Measurements from ENCODE around the gene NEO1. TPM values are rescaled to one million over a fixed set of nuclear protein-coding genes. Genes with fewer than 3 reads are reported as not detected.

NEO1 gene
- total and polyA plus RNA-seq, 9 of the 15 experiments (the other 6 are each of a cell fraction or from before 2014, with no cell fraction given): 0.08 to 1.7 (median 0.48) TPM

DNA sequence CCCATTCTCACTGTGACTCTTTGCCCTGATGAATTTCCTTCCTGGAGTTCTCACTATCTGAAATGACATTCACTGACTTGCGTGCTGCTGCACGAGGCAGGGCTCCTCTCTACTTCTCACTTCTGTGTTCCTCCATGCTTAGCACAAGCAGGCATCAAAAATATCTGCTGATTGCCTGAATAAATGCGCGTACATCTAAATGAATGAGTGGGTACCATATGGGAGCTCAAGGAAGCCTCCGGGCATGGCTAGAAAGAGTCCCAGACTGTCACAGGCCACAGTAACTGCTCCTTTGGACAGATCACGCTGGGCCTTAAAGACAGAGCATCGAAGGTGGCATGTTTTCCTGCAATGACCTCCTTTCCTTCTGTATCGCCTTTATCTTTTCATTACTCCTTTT, 284.9 kb downstream of the NEO1 start:
- FAIRE-seq: no peak
- POLR2A ChIA-PET: interaction anchor here (0.9 kb wide), 1 partner anchor 11 kb away, joined by 3 read pairs; no protein-coding TSS in a partner anchor

More for the DNA sequence above, 284.9 kb downstream of the NEO1 start:
- H3K4me1 ChIP-seq (replicated peaks in 1 of 2; ENCODE audit: control insufficient read depth in 2 of 2, insufficient read depth in 2 of 2, low read length in 2 of 2): no peaks in the 10 kb centered on the region
- CTCF ChIA-PET (ENCODE audit: low intra/inter-chr PET ratio): no interaction called here
- DNase-seq (ENCODE audit: extremely low read depth in 1 of 4, low spot score in 3 of 4) (no peak), ATAC-seq (no peak)
- peaks cover 4 to 49% of the 10 kb centered on the region in 2 experiments; a peak in 3 of 5 replicates for H3K27me3 ChIP-seq (ENCODE audit: control insufficient read depth in 2 of 2, insufficient read depth in 2 of 2, low read length in 2 of 2)
- intact Hi-C loops (cut with micrococcal nuclease): no loop called here
- H2AFZ ChIP-seq (ENCODE audit: low read depth, low read length): no peak overlapping the region
- H3K9ac ChIP-seq (ENCODE audit: insufficient read depth in 1 of 2, low read depth in 2 of 2, low read length in 2 of 2): no peak overlapping the region
- H3K9me1 ChIP-seq (ENCODE audit: control insufficient read depth, insufficient read depth, low read length): no peaks in the 10 kb centered on the region
- no peaks in the 10 kb centered on the region for H3K79me2 ChIP-seq (ENCODE audit: control insufficient read depth, insufficient read depth, low read length)
- no peak overlapping the region for H3K4me3 ChIP-seq
- TF ChIP-seq HIVEP1 (CRISPR knock-in tag; IDR thresholded peaks at IDR 0.05): no peak
- TF ChIP-seq, protein P1, sequence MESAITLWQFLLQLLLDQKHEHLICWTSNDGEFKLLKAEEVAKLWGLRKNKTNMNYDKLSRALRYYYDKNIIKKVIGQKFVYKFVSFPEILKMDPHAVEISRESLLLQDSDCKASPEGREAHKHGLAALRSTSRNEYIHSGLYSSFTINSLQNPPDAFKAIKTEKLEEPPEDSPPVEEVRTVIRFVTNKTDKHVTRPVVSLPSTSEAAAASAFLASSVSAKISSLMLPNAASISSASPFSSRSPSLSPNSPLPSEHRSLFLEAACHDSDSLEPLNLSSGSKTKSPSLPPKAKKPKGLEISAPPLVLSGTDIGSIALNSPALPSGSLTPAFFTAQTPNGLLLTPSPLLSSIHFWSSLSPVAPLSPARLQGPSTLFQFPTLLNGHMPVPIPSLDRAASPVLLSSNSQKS (CRISPR knock-in tag; IDR thresholded peaks at IDR 0.05): no peak
- TF ChIP-seq ZNF282 (CRISPR knock-in tag; IDR thresholded peaks at IDR 0.05): no peak
- TF ChIP-seq CBFA2T3 (IDR thresholded peaks at IDR 0.05): no peak
- no peak for TF ChIP-seq ZNF655 (CRISPR knock-in tag; IDR thresholded peaks at IDR 0.05)
- TF ChIP-seq CBX3 (IDR thresholded peaks at IDR 0.05; ENCODE audit: borderline replicate concordance in 1 of 2, low read length in 2 of 2): no peak
- no peak for TF ChIP-seq ZC3H4 (CRISPR knock-in tag; IDR thresholded peaks at IDR 0.05; ENCODE audit: borderline replicate concordance)
- TF ChIP-seq PPARD (CRISPR knock-in tag; IDR thresholded peaks at IDR 0.05): no peak
- no peak for TF ChIP-seq THRAP3 (IDR thresholded peaks at IDR 0.05; ENCODE audit: borderline replicate concordance)
- TF ChIP-seq SPI1 (IDR thresholded peaks at IDR 0.05; ENCODE audit: borderline replicate concordance, low read depth, low read length): no peak
- TF ChIP-seq MCM5 (IDR thresholded peaks at IDR 0.05; ENCODE audit: low read depth): no peak
- no peak for TF ChIP-seq CBX8 (IDR thresholded peaks at IDR 0.05; ENCODE audit: borderline replicate concordance, extremely low read depth, low read depth, low read length, poor library complexity, severe bottlenecking)
- TF ChIP-seq TFAM (CRISPR knock-in tag; conservative IDR thresholded peaks at IDR 0.05): no peak
- TF ChIP-seq HSF4 (CRISPR knock-in tag; IDR thresholded peaks at IDR 0.05; ENCODE audit: borderline replicate concordance): no peak
- TF ChIP-seq ZNF165 (CRISPR knock-in tag; IDR thresholded peaks at IDR 0.05; ENCODE audit: borderline replicate concordance): no peak
- no peak for TF ChIP-seq CHD1 (IDR thresholded peaks at IDR 0.05; ENCODE audit: low read length)
- TF ChIP-seq PHTF2 (CRISPR knock-in tag; IDR thresholded peaks at IDR 0.05): no peak
- no peak for TF ChIP-seq PRPF4 (IDR thresholded peaks at IDR 0.05; ENCODE audit: insufficient read depth, low read depth, low read length, poor library complexity, severe bottlenecking)
- TF ChIP-seq, protein P2, sequence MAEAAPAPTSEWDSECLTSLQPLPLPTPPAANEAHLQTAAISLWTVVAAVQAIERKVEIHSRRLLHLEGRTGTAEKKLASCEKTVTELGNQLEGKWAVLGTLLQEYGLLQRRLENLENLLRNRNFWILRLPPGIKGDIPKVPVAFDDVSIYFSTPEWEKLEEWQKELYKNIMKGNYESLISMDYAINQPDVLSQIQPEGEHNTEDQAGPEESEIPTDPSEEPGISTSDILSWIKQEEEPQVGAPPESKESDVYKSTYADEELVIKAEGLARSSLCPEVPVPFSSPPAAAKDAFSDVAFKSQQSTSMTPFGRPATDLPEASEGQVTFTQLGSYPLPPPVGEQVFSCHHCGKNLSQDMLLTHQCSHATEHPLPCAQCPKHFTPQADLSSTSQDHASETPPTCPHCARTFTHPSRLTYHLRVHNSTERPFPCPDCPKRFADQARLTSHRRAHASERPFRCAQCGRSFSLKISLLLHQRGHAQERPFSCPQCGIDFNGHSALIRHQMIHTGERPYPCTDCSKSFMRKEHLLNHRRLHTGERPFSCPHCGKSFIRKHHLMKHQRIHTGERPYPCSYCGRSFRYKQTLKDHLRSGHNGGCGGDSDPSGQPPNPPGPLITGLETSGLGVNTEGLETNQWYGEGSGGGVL (CRISPR knock-in tag; IDR thresholded peaks at IDR 0.05): no peak
- TF ChIP-seq MTF1 (CRISPR knock-in tag; IDR thresholded peaks at IDR 0.05; ENCODE audit: borderline replicate concordance): no peak
- in situ Hi-C loops (cut with MboI): no loop called here
- no peak overlapping the region for H3K27ac ChIP-seq (ENCODE audit: extremely low read depth, low read depth, low read length)
- H3K4me2 ChIP-seq (ENCODE audit: insufficient read depth, low read length): no peak overlapping the region
- H4K20me1 ChIP-seq (replicated peaks; ENCODE audit: control insufficient read depth, insufficient read depth, low read length): 0 out of 2 replicates have a peak, but pooled peaks cover 5% of the 10 kb centered on the region
- no peaks in the 10 kb centered on the region for H3K36me3 ChIP-seq (ENCODE audit: control insufficient read depth, insufficient read depth, low read length)
- H3K9me3 ChIP-seq (replicated peaks; ENCODE audit: control insufficient read depth, insufficient read depth, low read depth, low read length): no peaks in the 10 kb centered on the region
- no TSS peak for BruUV-seq (replicated peaks)
- 1% methylated on average over 8 of the region's 8 CpGs for WGBS (ENCODE audit: insufficient coverage, low coverage, missing lambda C conversion rate)
